Muscle layer of duodenum (tissue), 2 donors: Measurements from ENCODE around the gene SIM1.

Experiments
- H3K27ac ChIP-seq: one replicate; pipeline ENCODE4 v1.7.0; 2013; ENCODE audit warnings: mild to moderate bottlenecking, low read length
- H3K27me3 ChIP-seq: one replicate; pipeline ENCODE4 v1.7.0; 2013; ENCODE audit warnings: low read depth, mild to moderate bottlenecking, control low read depth, low read length
- H3K36me3 ChIP-seq, 2 donors: one replicate each; pipeline ENCODE4 v1.7.0; 2013; ENCODE audit warnings: low read length in 2 of 2, control low read depth in 1 of 2, mild to moderate bottlenecking in 1 of 2; ENCODE audit not compliant: insufficient read depth in 2 of 2, control insufficient read depth in 1 of 2
- H3K4me1 ChIP-seq, 2 donors: one replicate each; pipeline ENCODE4 v1.7.0; 2013; ENCODE audit warnings: low read length in 2 of 2, mild to moderate bottlenecking in 2 of 2, control low read depth in 1 of 2, moderate library complexity in 1 of 2; ENCODE audit not compliant: insufficient read depth in 2 of 2, control insufficient read depth in 1 of 2
- H3K4me3 ChIP-seq, 2 donors: one replicate each; pipeline ENCODE4 v1.7.0; 2013; ENCODE audit warnings: low read length in 2 of 2, low read depth in 1 of 2, mild to moderate bottlenecking in 1 of 2
- H3K9me3 ChIP-seq, 2 donors: one replicate each; pipeline ENCODE4 v1.7.0; 2013; ENCODE audit warnings: low read length in 2 of 2, control low read depth in 1 of 2, mild to moderate bottlenecking in 1 of 2; ENCODE audit not compliant: control insufficient read depth in 1 of 2
- donor health status: healthy.

SIM1 gene

DNA sequence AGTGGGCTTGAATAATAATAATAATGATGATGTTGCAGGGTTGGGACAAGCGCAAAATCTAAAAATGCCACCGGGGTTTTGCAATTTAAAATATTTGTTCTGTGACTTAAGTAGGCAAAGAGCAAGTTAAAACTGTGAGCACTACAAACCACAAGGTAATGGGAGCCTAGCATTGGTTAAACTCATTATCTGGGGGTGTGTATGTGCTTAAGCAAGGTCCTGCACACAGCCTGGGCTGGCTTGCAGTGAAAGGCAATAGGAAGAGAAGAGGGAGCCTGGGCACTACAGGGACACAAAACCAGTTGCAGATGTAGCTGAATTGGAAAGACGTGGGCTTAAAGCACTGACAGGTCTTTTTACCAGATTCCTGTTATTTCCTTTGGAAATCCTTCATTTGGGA, 11.7 kb downstream of the SIM1 start:
- H3K4me3 ChIP-seq = no peak overlapping the region
- peaks cover 0 to 14% of the 10 kb centered on the region in 2 donors for H3K4me1 ChIP-seq
- no peak overlapping the region for H3K27ac ChIP-seq
- peaks cover 69% of the 10 kb centered on the region for H3K27me3 ChIP-seq
- H3K36me3 ChIP-seq = no peaks in the 10 kb centered on the region
- peaks cover 0 to 4% of the 10 kb centered on the region in 2 donors for H3K9me3 ChIP-seq

DNA sequence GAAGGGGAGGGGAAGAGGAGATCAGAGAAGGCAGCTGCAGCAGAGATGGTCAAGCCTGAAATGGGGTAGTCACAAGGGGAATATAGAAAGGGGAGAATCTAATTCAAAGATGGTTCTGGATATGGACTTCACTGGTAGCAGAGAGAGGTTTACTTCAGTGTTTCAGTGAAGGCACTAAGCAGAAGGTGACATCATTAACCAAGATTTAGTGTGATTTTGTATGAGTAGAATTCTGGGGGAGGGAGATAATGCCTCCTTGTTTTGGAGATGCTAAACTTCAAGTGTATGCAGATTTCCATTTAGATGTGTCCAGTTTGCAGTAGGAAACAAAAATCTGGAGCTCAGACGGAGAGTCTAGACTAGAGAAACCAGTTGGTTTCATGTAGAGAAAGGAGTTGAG, 13.1 kb downstream of the SIM1 start:
- H3K9me3 ChIP-seq = peaks cover 0 to 2% of the 10 kb centered on the region in 2 donors
- peaks cover 69% of the 10 kb centered on the region for H3K27me3 ChIP-seq
- no peaks in the 10 kb centered on the region for H3K36me3 ChIP-seq
- H3K4me3 ChIP-seq = no peak overlapping the region
- peaks cover 0 to 23% of the 10 kb centered on the region in 2 donors for H3K4me1 ChIP-seq
- no peak overlapping the region for H3K27ac ChIP-seq

DNA sequence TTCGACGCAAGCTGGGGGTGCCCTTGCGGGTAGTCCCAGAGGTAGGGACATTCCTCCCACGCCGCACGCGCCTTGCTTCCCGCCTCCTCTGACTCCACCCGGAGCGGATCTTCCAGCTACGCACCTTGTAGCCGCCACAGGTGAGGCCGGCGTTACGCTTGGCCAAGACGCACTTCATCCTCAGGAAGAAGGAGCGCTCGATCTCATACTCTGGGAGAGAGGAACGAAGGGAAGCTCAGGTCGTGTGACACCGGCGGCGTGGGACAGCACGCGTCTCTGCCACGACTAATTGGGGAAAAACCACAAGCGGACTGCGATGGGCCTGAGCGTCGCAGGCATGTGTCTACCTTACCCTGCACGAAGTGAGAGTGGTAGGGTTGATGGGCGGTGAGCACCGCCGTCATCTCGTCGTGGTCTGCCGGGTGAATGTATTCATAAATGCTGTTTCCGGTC, 15.5 kb downstream of the SIM1 start:
- H3K27me3 ChIP-seq = peaks cover 57% of the 10 kb centered on the region
- H3K36me3 ChIP-seq = no peaks in the 10 kb centered on the region
- H3K4me3 ChIP-seq = no peak overlapping the region
- peaks cover 0 to 2% of the 10 kb centered on the region in 2 donors for H3K9me3 ChIP-seq
- H3K4me1 ChIP-seq = peaks cover 0 to 20% of the 10 kb centered on the region in 2 donors
- no peak overlapping the region for H3K27ac ChIP-seq

DNA sequence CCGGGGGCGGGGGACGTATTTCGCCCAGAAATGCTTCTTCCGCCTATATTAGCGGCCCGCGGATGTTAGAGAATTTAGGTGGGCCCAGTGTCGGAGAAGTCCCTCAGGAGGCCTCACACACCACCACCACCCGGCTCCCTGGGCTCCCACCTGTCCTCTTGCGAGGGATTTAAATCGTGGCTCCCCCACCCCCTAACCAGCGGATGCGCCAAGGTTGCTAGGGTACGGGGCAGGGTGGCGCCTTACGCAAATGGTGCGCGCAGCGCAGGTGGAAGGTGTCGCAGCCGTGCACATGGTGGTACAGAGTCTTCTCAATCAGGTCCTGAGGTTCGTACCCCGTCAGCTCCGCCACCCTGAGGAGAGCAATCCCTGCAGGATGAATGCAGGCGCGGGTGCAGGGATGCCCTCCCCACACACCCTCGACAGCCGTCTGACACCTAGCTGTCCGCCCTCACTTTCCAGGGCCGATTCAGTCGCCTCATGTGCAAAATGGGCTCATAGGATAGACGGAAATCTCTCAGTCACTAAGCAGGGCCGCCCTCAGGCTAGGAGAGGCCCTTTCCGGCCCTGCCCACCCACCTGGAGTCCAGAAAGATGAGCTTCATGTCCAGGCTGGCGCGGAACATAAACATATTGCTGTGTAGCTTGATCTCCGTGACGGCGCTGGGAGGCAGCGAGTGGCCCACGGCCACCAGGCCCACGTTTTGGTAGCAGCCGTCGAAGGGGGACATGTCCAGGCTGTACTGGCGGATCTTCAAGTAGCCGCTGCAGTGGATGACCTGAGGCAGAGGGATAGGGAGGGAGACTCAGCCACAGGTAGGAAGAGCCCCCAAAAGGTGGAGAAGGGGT, 16.6 kb downstream of the SIM1 start:
- peaks cover 0 to 16% of the 10 kb centered on the region in 2 donors for H3K4me1 ChIP-seq
- H3K4me3 ChIP-seq = no peak overlapping the region
- peaks cover 0 to 4% of the 10 kb centered on the region in 2 donors for H3K9me3 ChIP-seq
- H3K36me3 ChIP-seq = no peaks in the 10 kb centered on the region
- H3K27me3 ChIP-seq = peaks cover 50% of the 10 kb centered on the region
- no peak overlapping the region for H3K27ac ChIP-seq

DNA sequence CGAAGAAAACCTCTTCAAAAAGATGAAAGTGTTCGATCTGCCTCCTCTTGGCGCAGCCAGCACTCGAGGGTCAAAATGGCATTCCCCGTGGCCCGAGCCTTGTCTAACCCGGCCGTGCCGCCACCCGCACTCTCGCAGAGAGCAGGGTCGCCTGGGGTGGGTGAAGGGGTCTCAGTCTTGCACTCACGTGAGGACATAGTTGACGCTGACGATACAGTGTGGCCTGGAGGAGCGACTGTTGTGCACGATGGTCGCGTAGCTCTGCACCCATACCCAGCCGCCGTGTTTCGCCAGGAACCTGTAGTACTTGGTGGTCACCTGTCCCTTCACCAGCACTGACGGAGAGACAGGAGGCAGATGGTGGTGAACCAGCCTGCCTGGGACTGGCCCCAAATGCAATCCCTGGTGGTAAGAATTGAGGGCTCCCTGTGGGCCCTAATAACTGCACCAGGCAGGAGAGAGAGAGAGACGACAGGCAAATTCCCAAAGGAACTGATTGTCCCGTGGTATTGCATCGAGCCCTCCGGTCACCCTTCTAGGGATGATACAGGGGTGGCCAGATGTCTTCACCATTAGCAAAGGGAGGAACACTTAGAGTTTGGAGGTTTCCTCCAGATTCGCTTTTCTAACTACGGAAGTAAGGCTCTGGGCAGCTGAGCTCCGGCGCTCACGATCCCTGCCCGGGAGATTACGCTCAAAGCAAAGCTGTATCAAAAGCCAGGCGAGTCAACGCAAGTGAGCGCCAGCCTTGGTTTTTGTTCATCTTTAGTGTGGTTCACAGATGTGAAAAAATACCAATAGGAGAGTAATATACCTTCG, 17.4 kb downstream of the SIM1 start:
- Histone ChIP-seq H3K9me3 (peaks cover 0 to 4% of the 10 kb centered on the region in 2 donors), H3K36me3 (no peaks in the 10 kb centered on the region), H3K4me3 (peak overlapping the region; percentile 13 to 32), H3K4me1 (peaks cover 0 to 16% of the 10 kb centered on the region in 2 donors), H3K27ac (no peak overlapping the region), H3K27me3 (peaks cover 49% of the 10 kb centered on the region)

DNA sequence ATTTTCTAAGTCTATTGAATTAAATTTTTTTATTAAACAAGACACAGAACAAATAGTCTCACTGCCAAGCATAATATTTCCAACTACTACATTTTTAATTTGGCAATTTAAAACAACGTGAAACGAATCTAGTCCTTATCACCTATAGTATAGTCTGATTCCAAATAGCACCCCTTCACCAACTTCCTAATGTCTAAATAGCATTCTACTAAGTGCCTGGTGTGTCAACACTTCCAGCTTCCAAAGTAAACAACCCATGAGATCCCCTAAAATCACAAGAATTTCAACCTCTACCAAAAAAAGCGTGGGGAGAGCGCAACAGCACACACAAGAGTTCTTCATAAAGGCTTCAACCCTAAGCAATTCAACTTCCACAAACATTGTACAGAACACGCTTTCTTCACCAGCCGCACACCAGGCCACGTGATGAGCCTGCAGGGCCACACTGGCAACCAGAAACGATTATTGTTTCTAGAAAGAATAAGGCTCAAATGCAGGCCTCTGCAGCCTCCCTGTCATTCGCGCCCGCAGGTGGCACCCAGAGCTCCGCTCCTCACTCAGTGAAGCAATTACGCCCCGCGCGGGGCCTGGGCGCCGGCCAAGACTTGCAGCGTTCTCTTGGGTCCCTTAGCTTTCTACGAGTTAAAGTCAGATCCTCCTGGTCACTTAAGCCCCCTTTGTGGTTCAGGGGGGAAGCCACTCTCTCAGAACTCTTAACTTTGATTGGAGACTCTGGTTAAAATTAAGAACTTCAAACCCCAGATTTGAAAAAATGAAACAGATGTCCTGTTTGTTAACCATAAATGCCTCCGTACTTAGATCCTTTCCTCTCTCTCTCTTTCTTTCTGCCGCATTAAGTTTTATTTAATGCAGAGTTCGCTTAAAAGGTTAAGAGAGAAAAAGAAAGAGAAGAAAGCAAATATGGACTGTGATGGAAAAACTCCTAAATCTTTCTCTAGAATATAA, 18.3 kb downstream of the SIM1 start:
- H3K9me3 ChIP-seq = peaks cover 0 to 4% of the 10 kb centered on the region in 2 donors
- no peak overlapping the region for H3K27ac ChIP-seq
- peaks cover 43% of the 10 kb centered on the region for H3K27me3 ChIP-seq
- H3K4me3 ChIP-seq = peak overlapping the region in 1 of 2 donors; percentile 32
- peaks cover 0 to 16% of the 10 kb centered on the region in 2 donors for H3K4me1 ChIP-seq
- H3K36me3 ChIP-seq = no peaks in the 10 kb centered on the region

DNA sequence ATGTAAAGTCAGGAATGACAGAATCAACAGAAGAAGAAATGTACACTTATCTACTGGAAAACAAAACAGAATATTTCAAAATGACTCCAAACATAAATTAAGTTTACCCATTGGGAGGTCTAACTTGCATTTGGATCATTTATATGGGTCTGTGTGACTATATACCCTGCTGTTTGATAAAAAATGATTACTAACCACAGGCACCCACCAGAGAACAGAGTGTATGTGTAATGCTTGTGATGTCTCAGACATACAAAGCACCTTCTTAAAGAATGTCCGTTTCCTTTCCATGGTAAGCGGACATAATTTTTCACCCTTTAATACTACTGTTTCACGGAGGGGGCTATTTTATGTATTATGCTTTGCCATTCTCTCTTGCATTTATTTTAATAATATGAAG, 19.2 kb downstream of the SIM1 start:
- Histone ChIP-seq H3K36me3 (no peaks in the 10 kb centered on the region), H3K4me1 (peaks cover 0 to 16% of the 10 kb centered on the region in 2 donors), H3K27me3 (peaks cover 43% of the 10 kb centered on the region), H3K9me3 (peaks cover 0 to 4% of the 10 kb centered on the region in 2 donors), H3K4me3 (no peak overlapping the region), H3K27ac (no peak overlapping the region)

DNA sequence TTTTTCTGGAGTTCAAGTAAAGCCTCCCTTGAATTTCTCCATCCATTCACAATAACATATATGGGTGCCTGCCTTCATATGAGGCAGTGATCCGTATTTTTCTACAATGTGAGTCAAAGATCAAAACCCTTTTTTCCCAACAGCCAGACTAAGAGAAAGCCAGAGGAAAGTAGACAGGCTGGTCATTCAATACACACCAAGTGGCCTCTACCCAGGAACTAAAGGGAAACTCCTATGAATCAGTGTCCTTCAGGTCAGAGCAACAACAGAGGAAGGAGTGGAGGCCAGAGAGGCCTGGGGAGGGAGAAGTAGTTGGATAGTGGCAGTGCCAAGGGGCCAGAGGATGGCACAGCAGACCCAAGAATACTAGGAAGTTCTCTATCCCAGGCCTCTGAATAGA, 23.8 kb downstream of the SIM1 start:
- H3K27ac ChIP-seq = no peak overlapping the region
- no peaks in the 10 kb centered on the region for H3K36me3 ChIP-seq
- H3K27me3 ChIP-seq = peaks cover 8% of the 10 kb centered on the region
- no peak overlapping the region for H3K4me3 ChIP-seq
- H3K4me1 ChIP-seq = no peaks in the 10 kb centered on the region
- peaks cover 0 to 4% of the 10 kb centered on the region in 2 donors for H3K9me3 ChIP-seq

DNA sequence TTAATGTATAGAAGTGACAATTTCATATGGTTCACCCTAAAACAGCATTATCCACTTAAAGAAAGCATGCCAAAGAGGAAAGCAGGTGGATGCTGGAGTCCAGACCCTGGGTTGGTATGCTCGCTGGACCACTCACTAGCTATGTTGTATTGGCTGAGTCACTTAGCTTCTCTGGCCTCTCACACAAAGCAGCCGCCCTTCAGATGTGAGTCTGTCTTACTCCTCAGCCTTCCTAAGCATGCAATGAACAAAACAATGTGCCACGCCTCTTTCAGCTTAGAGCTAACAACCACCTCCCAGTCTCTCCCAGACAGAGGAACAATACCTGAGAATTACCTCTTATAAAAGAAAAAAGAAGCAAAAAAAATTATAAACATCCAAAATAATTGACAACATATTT, 29.4 kb downstream of the SIM1 start:
- Histone ChIP-seq H3K4me1 (no peaks in the 10 kb centered on the region), H3K27ac (no peak overlapping the region), H3K4me3 (no peak overlapping the region), H3K27me3 (no peaks in the 10 kb centered on the region), H3K36me3 (no peaks in the 10 kb centered on the region), H3K9me3 (no peaks in the 10 kb centered on the region)

DNA sequence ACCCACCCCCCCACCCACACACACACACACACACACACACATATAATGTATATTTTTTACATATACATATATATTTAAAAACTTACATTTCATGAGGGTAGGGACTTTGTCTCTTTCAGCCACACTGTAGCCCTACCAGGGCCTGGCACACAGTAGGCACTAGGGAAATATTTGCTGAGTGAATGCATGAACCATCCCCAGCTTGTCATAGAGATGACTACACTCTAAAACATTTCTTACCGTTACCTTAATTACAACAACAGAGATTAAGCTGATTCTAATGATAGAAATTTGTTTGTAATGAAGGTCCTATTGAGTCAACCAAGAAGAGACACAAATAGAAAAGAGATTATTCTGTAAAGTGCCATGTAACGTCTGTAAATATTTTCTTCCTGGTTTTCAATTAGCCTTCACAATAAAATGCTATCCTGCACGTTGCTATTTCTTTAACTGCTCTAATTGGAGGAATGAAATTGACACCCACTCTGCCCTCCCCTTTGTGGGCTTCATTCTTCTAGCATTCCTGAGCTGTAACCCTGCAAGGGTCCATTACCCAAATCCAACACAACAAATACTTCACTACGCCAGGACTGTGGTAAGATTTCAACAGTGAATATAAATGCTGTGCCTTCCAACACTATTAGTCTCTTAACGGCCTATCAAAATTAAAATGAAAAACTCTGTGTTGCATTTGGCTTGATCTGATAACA, 30.8 kb downstream of the SIM1 start:
- Histone ChIP-seq H3K9me3 (no peaks in the 10 kb centered on the region), H3K4me3 (no peak overlapping the region)

More for the DNA sequence above, 30.8 kb downstream of the SIM1 start:
- no peaks in the 10 kb centered on the region for H3K27me3 ChIP-seq
- no peaks in the 10 kb centered on the region for H3K4me1 ChIP-seq
- no peak overlapping the region for H3K27ac ChIP-seq
- no peaks in the 10 kb centered on the region for H3K36me3 ChIP-seq
